ENCODE measurements around the gene TGIF2.

Gene TGIF2

DNA sequence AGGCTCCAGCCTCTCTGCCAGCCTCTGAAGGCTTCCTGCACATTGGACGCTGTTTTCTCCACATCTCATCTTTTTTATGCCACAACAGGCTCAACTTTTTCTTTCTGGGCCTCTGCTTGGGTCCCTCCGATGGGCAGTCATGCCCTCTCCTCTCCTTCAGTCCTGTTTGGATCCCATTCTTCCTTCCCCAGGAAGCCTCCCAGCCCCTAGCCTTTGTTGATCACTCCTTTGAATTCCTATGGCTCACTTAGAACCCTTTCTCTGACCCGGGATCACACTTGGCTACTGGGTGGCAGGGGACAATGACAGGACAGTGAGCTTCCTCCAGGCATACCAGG, 68.1 kb downstream of the TGIF2 start:
- TF ChIP-seq EZH2phosphoT487 (conservative IDR thresholded peaks at IDR 0.05; ENCODE audit: low read length): no peak
- TF ChIP-seq, protein P1, sequence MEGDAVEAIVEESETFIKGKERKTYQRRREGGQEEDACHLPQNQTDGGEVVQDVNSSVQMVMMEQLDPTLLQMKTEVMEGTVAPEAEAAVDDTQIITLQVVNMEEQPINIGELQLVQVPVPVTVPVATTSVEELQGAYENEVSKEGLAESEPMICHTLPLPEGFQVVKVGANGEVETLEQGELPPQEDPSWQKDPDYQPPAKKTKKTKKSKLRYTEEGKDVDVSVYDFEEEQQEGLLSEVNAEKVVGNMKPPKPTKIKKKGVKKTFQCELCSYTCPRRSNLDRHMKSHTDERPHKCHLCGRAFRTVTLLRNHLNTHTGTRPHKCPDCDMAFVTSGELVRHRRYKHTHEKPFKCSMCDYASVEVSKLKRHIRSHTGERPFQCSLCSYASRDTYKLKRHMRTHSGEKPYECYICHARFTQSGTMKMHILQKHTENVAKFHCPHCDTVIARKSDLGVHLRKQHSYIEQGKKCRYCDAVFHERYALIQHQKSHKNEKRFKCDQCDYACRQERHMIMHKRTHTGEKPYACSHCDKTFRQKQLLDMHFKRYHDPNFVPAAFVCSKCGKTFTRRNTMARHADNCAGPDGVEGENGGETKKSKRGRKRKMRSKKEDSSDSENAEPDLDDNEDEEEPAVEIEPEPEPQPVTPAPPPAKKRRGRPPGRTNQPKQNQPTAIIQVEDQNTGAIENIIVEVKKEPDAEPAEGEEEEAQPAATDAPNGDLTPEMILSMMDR (IDR thresholded peaks at IDR 0.05; ENCODE audit: insufficient read depth, low read length, poor library complexity, severe bottlenecking): no peak
- Histone ChIP-seq H3K9ac (ENCODE audit: low read length) (no peak overlapping the region), H4K20me1 (ENCODE audit: low read depth, low read length) (no peaks in the 10 kb centered on the region), H3K4me2 (ENCODE audit: low read depth, low read length, poor library complexity, severe bottlenecking) (no peak overlapping the region), H3K79me2 (ENCODE audit: insufficient read depth, low read length) (no peaks in the 10 kb centered on the region), H3K27me3 (ENCODE audit: low read length) (no peaks in the 10 kb centered on the region), H3K9me2 (replicated peaks; ENCODE audit: insufficient read depth, low read length) (no peaks in the 10 kb centered on the region), H3K36me3 (ENCODE audit: low read length) (no peaks in the 10 kb centered on the region), H2AFZ (ENCODE audit: low read depth, low read length, severe bottlenecking) (no peak overlapping the region), H3F3A (ENCODE audit: insufficient read depth) (no peaks in the 10 kb centered on the region), H3K27ac (ENCODE audit: low read depth, low read length) (no peak overlapping the region), H3K9me3 (ENCODE audit: insufficient read depth, low read length) (no peaks in the 10 kb centered on the region), H3K4me3 (ENCODE audit: insufficient read depth, low read length, poor library complexity, severe bottlenecking) (no peak overlapping the region)

DNA sequence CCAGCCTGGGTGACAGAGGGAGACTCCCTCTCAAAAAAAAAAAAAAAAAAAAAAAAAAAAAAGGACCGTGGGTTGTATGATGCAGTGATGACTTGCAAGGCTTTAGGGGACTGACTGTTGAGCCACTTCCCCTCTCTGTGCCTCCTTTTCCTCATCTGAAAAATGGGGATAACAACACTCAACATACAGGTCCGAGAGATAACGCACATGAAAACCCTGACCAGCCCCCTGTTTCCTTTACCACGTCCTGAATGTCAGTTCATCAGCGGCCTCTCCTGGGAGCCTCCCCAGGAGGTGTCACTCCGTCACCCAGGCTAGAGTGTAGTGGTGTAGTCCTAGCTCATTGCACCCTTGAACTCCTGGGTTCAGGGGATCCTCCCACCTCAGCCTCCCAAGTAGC, 68.7 kb downstream of the TGIF2 start:
- Histone ChIP-seq H3K9me2 (replicated peaks; ENCODE audit: insufficient read depth, low read length) (no peaks in the 10 kb centered on the region), H3K9me3 (ENCODE audit: insufficient read depth, low read length) (no peaks in the 10 kb centered on the region), H2AFZ (ENCODE audit: low read depth, low read length, severe bottlenecking) (no peak overlapping the region), H3K79me2 (ENCODE audit: insufficient read depth, low read length) (no peaks in the 10 kb centered on the region), H3K4me3 (ENCODE audit: insufficient read depth, low read length, poor library complexity, severe bottlenecking) (no peak overlapping the region), H3K27me3 (ENCODE audit: low read length) (no peaks in the 10 kb centered on the region), H3K36me3 (ENCODE audit: low read length) (no peaks in the 10 kb centered on the region), H3K27ac (ENCODE audit: low read depth, low read length) (no peak overlapping the region), H4K20me1 (ENCODE audit: low read depth, low read length) (no peaks in the 10 kb centered on the region), H3K9ac (ENCODE audit: low read length) (no peak overlapping the region), H3K4me2 (ENCODE audit: low read depth, low read length, poor library complexity, severe bottlenecking) (no peak overlapping the region), H3F3A (ENCODE audit: insufficient read depth) (no peaks in the 10 kb centered on the region)
- TF ChIP-seq EZH2phosphoT487 (conservative IDR thresholded peaks at IDR 0.05; ENCODE audit: low read length): no peak
- TF ChIP-seq, protein P1 (IDR thresholded peaks at IDR 0.05; ENCODE audit: insufficient read depth, low read length, poor library complexity, severe bottlenecking): no peak

All from SU-DHL-6 (cell line).